Measurements from ENCODE around the gene RAB8A. TPM values are rescaled to one million over a fixed set of nuclear protein-coding genes. Genes with fewer than 3 reads are reported as not detected.

The RAB8A gene
- total RNA-seq, 1 experiment from 2014 or later: 126 TPM

- Histone ChIP-seq H3K4me1 (ENCODE audit: insufficient read depth, low read length, poor library complexity, severe bottlenecking) (peaks cover 6% of the 10 kb centered on the region), H3K27me3 (replicated peaks; ENCODE audit: insufficient read depth, low read depth, low read length, poor library complexity) (no peaks in the 10 kb centered on the region), H3K9me3 (ENCODE audit: low read depth, low read length, poor library complexity, severe bottlenecking) (no peaks in the 10 kb centered on the region), H3K27ac (ENCODE audit: low read depth, low read length, poor library complexity, severe bottlenecking) (peak overlapping the region; percentile 18), H3K36me3 (ENCODE audit: insufficient read depth, low read length, poor library complexity, severe bottlenecking) (peaks cover 96% of the 10 kb centered on the region), H3K4me3 (ENCODE audit: low read depth, low read length, poor library complexity, severe bottlenecking) (no peak overlapping the region)
- no peak for TF ChIP-seq EZH2 (IDR thresholded peaks at IDR 0.05; ENCODE audit: borderline replicate concordance, low read depth, low read length, poor library complexity, severe bottlenecking)
- TF ChIP-seq, protein P1, sequence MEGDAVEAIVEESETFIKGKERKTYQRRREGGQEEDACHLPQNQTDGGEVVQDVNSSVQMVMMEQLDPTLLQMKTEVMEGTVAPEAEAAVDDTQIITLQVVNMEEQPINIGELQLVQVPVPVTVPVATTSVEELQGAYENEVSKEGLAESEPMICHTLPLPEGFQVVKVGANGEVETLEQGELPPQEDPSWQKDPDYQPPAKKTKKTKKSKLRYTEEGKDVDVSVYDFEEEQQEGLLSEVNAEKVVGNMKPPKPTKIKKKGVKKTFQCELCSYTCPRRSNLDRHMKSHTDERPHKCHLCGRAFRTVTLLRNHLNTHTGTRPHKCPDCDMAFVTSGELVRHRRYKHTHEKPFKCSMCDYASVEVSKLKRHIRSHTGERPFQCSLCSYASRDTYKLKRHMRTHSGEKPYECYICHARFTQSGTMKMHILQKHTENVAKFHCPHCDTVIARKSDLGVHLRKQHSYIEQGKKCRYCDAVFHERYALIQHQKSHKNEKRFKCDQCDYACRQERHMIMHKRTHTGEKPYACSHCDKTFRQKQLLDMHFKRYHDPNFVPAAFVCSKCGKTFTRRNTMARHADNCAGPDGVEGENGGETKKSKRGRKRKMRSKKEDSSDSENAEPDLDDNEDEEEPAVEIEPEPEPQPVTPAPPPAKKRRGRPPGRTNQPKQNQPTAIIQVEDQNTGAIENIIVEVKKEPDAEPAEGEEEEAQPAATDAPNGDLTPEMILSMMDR (conservative IDR thresholded peaks at IDR 0.05; ENCODE audit: low read depth, low read length): no peak
- no TSS peak for BruUV-seq (replicated peaks)
- POLR2A ChIA-PET (ENCODE audit: low non-redundant PET): no interaction called here
- intact Hi-C loops (cut with micrococcal nuclease; ENCODE audit: unreplicated experiment): no loop called here
- no peak for DNase-seq (ENCODE audit: low spot score)
- CTCF ChIA-PET: no interaction called here
Measured at GRCh38 chr19:16088351-16089009, 23.2 kb upstream of the RAB8A start.

DNA sequence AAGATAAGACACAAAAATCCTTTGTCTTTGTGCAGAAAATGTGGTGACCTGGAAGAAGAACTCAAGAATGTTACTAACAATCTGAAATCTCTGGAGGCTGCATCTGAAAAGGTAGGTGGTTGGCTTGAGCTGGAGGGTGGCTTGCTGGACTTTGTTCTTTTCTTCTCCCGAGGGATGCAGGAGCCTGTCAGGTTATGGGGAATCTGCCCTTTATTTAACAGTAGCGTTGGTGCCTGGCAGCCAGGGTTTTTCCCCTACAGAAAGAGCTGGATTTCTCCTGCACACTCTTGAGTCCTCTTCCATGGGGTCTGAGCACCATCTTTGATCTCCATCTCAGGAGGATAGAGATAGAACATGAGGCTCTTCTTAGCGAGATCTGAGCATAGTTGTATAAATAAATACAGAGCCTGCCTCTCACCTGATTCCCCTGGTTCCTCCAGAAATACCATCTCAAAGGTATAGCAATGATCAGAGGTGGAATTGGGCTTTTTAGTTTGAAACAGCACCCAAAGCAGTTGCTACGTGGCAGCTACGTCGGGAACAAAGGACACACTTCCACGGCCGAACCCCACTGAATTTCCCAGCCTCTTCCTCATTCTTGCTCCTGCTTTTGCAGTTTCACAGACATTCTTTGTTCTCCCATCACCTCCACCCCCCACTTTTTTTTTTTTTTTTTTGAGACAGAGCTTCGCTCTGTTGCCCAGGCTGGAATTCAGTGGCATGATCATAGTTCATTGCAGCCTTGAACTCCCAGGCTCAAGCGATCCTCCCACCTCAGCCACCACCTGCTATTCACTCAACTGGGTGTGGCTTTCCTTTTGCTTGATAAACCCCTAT, 22.5 kb upstream of the RAB8A start:
- DNase-seq (ENCODE audit: low spot score): no peak
- peaks cover 6% of the 10 kb centered on the region for H3K4me1 ChIP-seq (ENCODE audit: insufficient read depth, low read length, poor library complexity, severe bottlenecking)
- H3K36me3 ChIP-seq (ENCODE audit: insufficient read depth, low read length, poor library complexity, severe bottlenecking): peaks cover 96% of the 10 kb centered on the region
- H3K9me3 ChIP-seq (ENCODE audit: low read depth, low read length, poor library complexity, severe bottlenecking): no peaks in the 10 kb centered on the region
- BruUV-seq (replicated peaks): TSS peak; percentile 5
- intact Hi-C loops (cut with micrococcal nuclease; ENCODE audit: unreplicated experiment): no loop called here
- H3K4me3 ChIP-seq (ENCODE audit: low read depth, low read length, poor library complexity, severe bottlenecking): no peak overlapping the region
- POLR2A ChIA-PET (ENCODE audit: low non-redundant PET): interaction anchor here (0.6 kb wide), 1 partner anchor 127 kb away, joined by 6 read pairs; no protein-coding TSS in a partner anchor
- no peak for TF ChIP-seq EZH2 (IDR thresholded peaks at IDR 0.05; ENCODE audit: borderline replicate concordance, low read depth, low read length, poor library complexity, severe bottlenecking)
- TF ChIP-seq, protein P1 (conservative IDR thresholded peaks at IDR 0.05; ENCODE audit: low read depth, low read length): no peak
- H3K27ac ChIP-seq (ENCODE audit: low read depth, low read length, poor library complexity, severe bottlenecking): peak overlapping the region; percentile 18
- CTCF ChIA-PET: no interaction called here
- H3K27me3 ChIP-seq (replicated peaks; ENCODE audit: insufficient read depth, low read depth, low read length, poor library complexity): no peaks in the 10 kb centered on the region

- CTCF ChIA-PET: no interaction called here
- peaks cover 95% of the 10 kb centered on the region for H3K36me3 ChIP-seq (ENCODE audit: insufficient read depth, low read length, poor library complexity, severe bottlenecking)
- intact Hi-C loops (cut with micrococcal nuclease; ENCODE audit: unreplicated experiment): no loop called here
- no peaks in the 10 kb centered on the region for H3K27me3 ChIP-seq (replicated peaks; ENCODE audit: insufficient read depth, low read depth, low read length, poor library complexity)
- no TSS peak for BruUV-seq (replicated peaks)
- no peak for TF ChIP-seq EZH2 (IDR thresholded peaks at IDR 0.05; ENCODE audit: borderline replicate concordance, low read depth, low read length, poor library complexity, severe bottlenecking)
- TF ChIP-seq, protein P1 (conservative IDR thresholded peaks at IDR 0.05; ENCODE audit: low read depth, low read length): no peak
- POLR2A ChIA-PET (ENCODE audit: low non-redundant PET): no interaction called here
- H3K9me3 ChIP-seq (ENCODE audit: low read depth, low read length, poor library complexity, severe bottlenecking): no peaks in the 10 kb centered on the region
- H3K27ac ChIP-seq (ENCODE audit: low read depth, low read length, poor library complexity, severe bottlenecking): no peak overlapping the region
- no peak for DNase-seq (ENCODE audit: low spot score)
- H3K4me1 ChIP-seq (ENCODE audit: insufficient read depth, low read length, poor library complexity, severe bottlenecking): peaks cover 6% of the 10 kb centered on the region
- H3K4me3 ChIP-seq (ENCODE audit: low read depth, low read length, poor library complexity, severe bottlenecking): no peak overlapping the region
Measured at GRCh38 chr19:16091546-16092475, 19.9 kb upstream of the RAB8A start.

Data from A673 (cell line).